HepG2 (cell line): ENCODE data around the gene ACSL3. TPM values are rescaled to one million over a fixed set of nuclear protein-coding genes. Genes with fewer than 3 reads are reported as not detected.
"Not testable (repeated sequence)": the region's sequence is repeated elsewhere in the genome, so short reads cannot be mapped to it uniquely, and the experiment has no call there.

ENCODE experiments used
- ATAC-seq: fragments of 200-7000 bp; cut with Tn5 transposase; 3 replicates; pipeline ENCODE4 v1.9.1; 2020; ENCODE audit warnings: mild to moderate bottlenecking, moderate library complexity
- BruUV-seq: library from RNA; stranded (reverse); fragments of 400-500 nt; replicated peaks from 2 replicates; lab custom pipeline; 2021; lab: Mats Ljungman, UMichigan
- CTCF ChIA-PET: fragments of 300-600 bp; formaldehyde crosslinking; extraction: SDS; loops from one replicate; lab custom pipeline; 2021; ENCODE audit warnings: low total read pairs, inconsistent platforms, low intra/inter-chr PET ratio; lab: Yijun Ruan, JAX
- POLR2A ChIA-PET: fragments of 350-600 bp; sonication (Branson Sonifier 250); formaldehyde crosslinking; loops from one replicate; lab custom pipeline; 2020; ENCODE audit warnings: antibody characterized with exemption, inconsistent platforms; lab: Yijun Ruan, JAX
- DNase-seq: peaks from one replicate; pipeline ENCODE4 v3.0.0-alpha.2; 2015; ENCODE audit warnings: low spot score
- FAIRE-seq: peaks from 3 replicates; lab custom pipeline; 2011; peaks lifted over from hg19 to GRCh38; lab: Jason Lieb, UNC
- H2AFZ ChIP-seq: one replicate; pipeline ENCODE4 v1.6.1; 2011; ENCODE audit warnings: low read length, inconsistent platforms
- H3K27ac ChIP-seq: fragments of 300-600 bp; 3 replicates; pipeline ENCODE4 v1.8.0; 2011; ENCODE audit warnings: mixed run types, mild to moderate bottlenecking, mixed read lengths, low read length, inconsistent platforms; ENCODE audit not compliant: insufficient read depth; ENCODE audit errors: extremely low read length
- H3K27me3 ChIP-seq, 2 experiments: fragments of 200-600 bp in 1 of 2; 2 replicates in 1 of 2; 3 replicates in 1 of 2; pipeline versions ENCODE4 v1.6.0 to v1.8.0; 2011; ENCODE audit warnings: low read length in 2 of 2, mild to moderate bottlenecking in 2 of 2, moderate library complexity in 2 of 2, inconsistent platforms in 1 of 2; ENCODE audit not compliant: insufficient read depth in 2 of 2, control insufficient read depth in 1 of 2
- H3K36me3 ChIP-seq, 2 experiments: fragments of 200-600 bp in 1 of 2; replicated peaks in 1 of 2; 2 replicates in 1 of 2; 3 replicates in 1 of 2; pipeline versions ENCODE4 v1.5.1 to v1.8.0; 2011; ENCODE audit warnings: low read length in 2 of 2, inconsistent platforms in 1 of 2; ENCODE audit not compliant: insufficient read depth in 2 of 2, control insufficient read depth in 1 of 2
- H3K4me1 ChIP-seq: 2 replicates; pipeline ENCODE4 v1.5.1; 2012; ENCODE audit warnings: low read length, inconsistent platforms; ENCODE audit not compliant: insufficient read depth
- H3K4me2 ChIP-seq: 2 replicates; pipeline ENCODE4 v1.6.0; 2011; ENCODE audit warnings: low read depth, low read length, inconsistent platforms
- H3K4me3 ChIP-seq, 3 experiments: fragments of 200-600 bp in 1 of 3; sonication (generic), shearing (Covaris generic) in 1 of 3; replicated peaks in 1 of 3; 2 replicates each; pipeline ENCODE4 v1.5.1; 2011 to 2016; ENCODE audit warnings: low read length in 3 of 3, inconsistent platforms in 2 of 3, low read depth in 2 of 3, mild to moderate bottlenecking in 2 of 3, control low read depth in 1 of 3, mixed read lengths in 1 of 3; ENCODE audit not compliant: insufficient read depth in 1 of 3
- H3K79me2 ChIP-seq: one replicate; pipeline ENCODE4 v1.6.1; 2011; ENCODE audit warnings: low read length, inconsistent platforms; ENCODE audit not compliant: insufficient read depth
- H3K9ac ChIP-seq: 2 replicates; pipeline ENCODE4 v1.6.0; 2011; ENCODE audit warnings: mild to moderate bottlenecking, low read depth, low read length, inconsistent platforms; ENCODE audit not compliant: insufficient read depth
- H3K9me3 ChIP-seq: 2 replicates; pipeline ENCODE4 v1.5.1; 2012; ENCODE audit warnings: mild to moderate bottlenecking, low read length
- H4K20me1 ChIP-seq: 2 replicates; pipeline ENCODE4 v1.6.0; 2011; ENCODE audit warnings: inconsistent platforms, mild to moderate bottlenecking, low read length, moderate library complexity; ENCODE audit not compliant: insufficient read depth
- CBX2 ChIP-seq, 2 experiments: fragments of 200-600 bp in 1 of 2; sonication (generic); formaldehyde crosslinking in 1 of 2; IDR thresholded peaks; 2 replicates each; pipeline versions ENCODE4 v1.7.0 to v1.8.1; 2018 to 2022; ENCODE audit warnings: low read depth in 2 of 2, low read length in 1 of 2, mild to moderate bottlenecking in 1 of 2, missing genetic modification reagents in 1 of 2
- CENPT ChIP-seq: sonication (generic); formaldehyde crosslinking; IDR thresholded peaks from 2 replicates; pipeline ENCODE4 v1.8.0; 2022; ENCODE audit warnings: low read depth, mild to moderate bottlenecking, moderate library complexity, missing genetic modification reagents
- DBP ChIP-seq: sonication (generic); formaldehyde crosslinking; IDR thresholded peaks from 2 replicates; pipeline ENCODE4 v1.4.0; 2020; ENCODE audit warnings: missing genetic modification reagents; ENCODE audit errors: not compliant biosample characterization
- ERF ChIP-seq: IDR thresholded peaks from 2 replicates; pipeline ENCODE4 v1.6.1; 2018; ENCODE audit warnings: missing biosample characterization, missing genetic modification reagents
- KLF9 ChIP-seq: IDR thresholded peaks from 2 replicates; pipeline ENCODE4 v1.6.1; 2016; ENCODE audit warnings: low read depth
- MZF1 ChIP-seq: sonication (generic); formaldehyde crosslinking; IDR thresholded peaks from 2 replicates; pipeline ENCODE4 v1.8.1; 2023; ENCODE audit warnings: mild to moderate bottlenecking, missing genetic modification reagents, borderline replicate concordance
- RCOR2 ChIP-seq: IDR thresholded peaks from 2 replicates; pipeline ENCODE4 v1.6.1; 2016; ENCODE audit warnings: missing biosample characterization, missing genetic modification reagents
- RXRA ChIP-seq: sonication (generic); formaldehyde crosslinking; IDR thresholded peaks from 2 replicates; pipeline ENCODE4 v1.5.1; 2020; ENCODE audit warnings: missing genetic modification reagents
- ZEB1 ChIP-seq: IDR thresholded peaks from 2 replicates; pipeline ENCODE4 v1.6.1; 2012; ENCODE audit warnings: mild to moderate bottlenecking, low read depth, inconsistent platforms; ENCODE audit not compliant: insufficient replicate concordance
- ZNF124 ChIP-seq: sonication (generic); formaldehyde crosslinking; IDR thresholded peaks from 2 replicates; pipeline ENCODE4 v1.4.0; 2020; ENCODE audit warnings: missing genetic modification reagents
- ZNF33A ChIP-seq: sonication (generic); formaldehyde crosslinking; IDR thresholded peaks from 2 replicates; pipeline ENCODE4 v1.5.1; 2020; ENCODE audit warnings: missing genetic modification reagents, mild to moderate bottlenecking, moderate library complexity, borderline replicate concordance
- ZNF484 ChIP-seq: sonication (generic); formaldehyde crosslinking; IDR thresholded peaks from 2 replicates; pipeline ENCODE4 v1.5.1; 2020; ENCODE audit warnings: mild to moderate bottlenecking, low read depth, missing genetic modification reagents, borderline replicate concordance
- ZNF543 ChIP-seq: sonication (generic); formaldehyde crosslinking; IDR thresholded peaks from 2 replicates; pipeline ENCODE4 v1.4.0; 2020; ENCODE audit warnings: mild to moderate bottlenecking, missing genetic modification reagents
- ZNF619 ChIP-seq: sonication (generic); formaldehyde crosslinking; IDR thresholded peaks from 2 replicates; pipeline ENCODE4 v1.4.0; 2020; ENCODE audit warnings: mild to moderate bottlenecking, missing genetic modification reagents
- ZNF740 ChIP-seq: sonication (generic); formaldehyde crosslinking; IDR thresholded peaks from 2 replicates; pipeline ENCODE4 v1.4.0; 2020; ENCODE audit warnings: missing genetic modification reagents
- ZNF883 ChIP-seq: sonication (generic); formaldehyde crosslinking; IDR thresholded peaks from 2 replicates; pipeline ENCODE4 v1.5.1; 2020; ENCODE audit warnings: mild to moderate bottlenecking, missing genetic modification reagents; ENCODE audit errors: not compliant biosample characterization
- ZSCAN29 ChIP-seq: sonication (generic); formaldehyde crosslinking; conservative IDR thresholded peaks from 2 replicates; pipeline ENCODE4 v1.4.0; 2020; ENCODE audit warnings: mild to moderate bottlenecking, missing genetic modification reagents
- WGBS: methylation state at CpG from one replicate; pipeline ENCODE4 v1.1.6; 2017; ENCODE audit warnings: low lambda C conversion rate; 5-methylcytosine and 5-hydroxymethylcytosine counted together
- in situ Hi-C: cut with HindIII; loops from 2 replicates; pipeline ENCODE4 v1.10.0; 2017; ENCODE audit warnings: low pct_unique_long_range_greater_than_20kb; ENCODE audit not compliant: extremely low pct_ligation_motif_present
- intact Hi-C: fragments of 100-400 bp; cut with micrococcal nuclease; formaldehyde crosslinking; loops from one replicate; pipeline ENCODE4 v1.10.0; 2022; ENCODE audit not compliant: unreplicated experiment
- polyA plus RNA-seq, 8 experiments: library from polyadenylated mRNA; depleted of rRNA in 3 of 8; stranded (reverse) in 7 of 8; unstranded in 1 of 8; fragments of >200 nt; fragmentation: Illumina TruSeq in 4 of 8; extraction: Trizol in 4 of 8; gene quantifications; 2 replicates each; pipeline versions ENCODE4 v1.2.1 to v1.2.3, GENCODE V29; 2011 to 2016; ENCODE audit warnings: low read depth in 4 of 8, missing spikeins in 1 of 8, mixed read lengths in 1 of 8; ENCODE audit not compliant: insufficient read depth in 1 of 8
- total RNA-seq, 5 experiments: library from RNA; depleted of rRNA; stranded (reverse); fragments of >200 nt; fragmentation: Illumina TruSeq; extraction: Trizol; gene quantifications; 2 replicates each; pipeline ENCODE4 v1.2.3, GENCODE V29; 2016; ENCODE audit warnings: low read depth in 1 of 5

Gene ACSL3
- total and polyA plus RNA-seq, 2 of the 13 experiments (the other 11 are each of a cell fraction or from before 2014, with no cell fraction given), result 305 to 365 TPM

- TF ChIP-seq ZNF33A, result no peak
- no peak for TF ChIP-seq DBP (CRISPR knock-in tag)
- no peak for TF ChIP-seq MZF1 (CRISPR knock-in tag)
- TF ChIP-seq ZSCAN29, result no peak
- TF ChIP-seq ZNF883, result no peak
These were observed 122.1 kb downstream of the ACSL3 start (continued) for GRCh38 chr2:222982909-222983265.

- no peak for FAIRE-seq
- intact Hi-C loops, result no loop called here
- CTCF ChIA-PET, result no interaction called here
These were observed 124.1 kb downstream of the ACSL3 start for GRCh38 chr2:222984908-222985307.

GRCh38 chr2:222989431-222989830, 128.6 kb downstream of the ACSL3 start:
- no peak for FAIRE-seq

More at GRCh38 chr2:222984908-222985307, 124.1 kb downstream of the ACSL3 start:
- no peak for ATAC-seq
- 10% methylated on average over 2 of the region's 2 CpGs for WGBS
- H3K4me2 ChIP-seq, result no peak overlapping the region
- H3K36me3 ChIP-seq, result no peaks in the 10 kb centered on the region
- H2AFZ ChIP-seq, result no peak overlapping the region
- H3K4me3 ChIP-seq, result no peak overlapping the region
- POLR2A ChIA-PET, result no interaction called here
- in situ Hi-C loops, result no loop called here
- DNase-seq, result no peak
- no TSS peak for BruUV-seq
- peaks cover 9% of the 10 kb centered on the region; the same call in 1 of the 2 replicates for H3K4me1 ChIP-seq
- no peaks in the 10 kb centered on the region for H3K9me3 ChIP-seq
- H3K79me2 ChIP-seq, result no peaks in the 10 kb centered on the region
- no peak for TF ChIP-seq RCOR2 (CRISPR knock-in tag)
- H3K27ac ChIP-seq, result no peak overlapping the region
- no peak overlapping the region for H3K9ac ChIP-seq
- H3K27me3 ChIP-seq, result peaks cover 0 to 6% of the 10 kb centered on the region in 2 experiments; a peak in 2 of 5 replicates
- no peaks in the 10 kb centered on the region for H4K20me1 ChIP-seq

GRCh38 chr2:222990206-222990605, 129.4 kb downstream of the ACSL3 start:
- in situ Hi-C loops, H3K9ac ChIP-seq, H3K27me3 ChIP-seq, DNase-seq, H3K4me3 ChIP-seq, ATAC-seq, CTCF ChIA-PET, H3K36me3 ChIP-seq, H4K20me1 ChIP-seq, POLR2A ChIA-PET, H3K79me2 ChIP-seq, BruUV-seq, H2AFZ ChIP-seq, FAIRE-seq, H3K27ac ChIP-seq, H3K4me1 ChIP-seq, H3K4me2 ChIP-seq, H3K9me3 ChIP-seq, intact Hi-C loops: not testable (repeated sequence)
- 1% methylated on average over 4 of the region's 4 CpGs for WGBS

More at GRCh38 chr2:222989431-222989830, 128.6 kb downstream of the ACSL3 start:
- no peaks in the 10 kb centered on the region for H3K9me3 ChIP-seq
- ChIA-PET CTCF (no interaction called here), POLR2A (no interaction called here)
- no peak overlapping the region for H3K4me2 ChIP-seq
- no peak overlapping the region for H3K4me3 ChIP-seq
- no peaks in the 10 kb centered on the region for H4K20me1 ChIP-seq
- H3K27ac ChIP-seq, result no peak overlapping the region
- BruUV-seq, result no TSS peak
- no peak for ATAC-seq
- intact Hi-C loops (no loop called here), in situ Hi-C loops (no loop called here)
- no peaks in the 10 kb centered on the region for H3K4me1 ChIP-seq
- H3K36me3 ChIP-seq, result no peaks in the 10 kb centered on the region
- no peak overlapping the region for H3K9ac ChIP-seq
- DNase-seq, result no peak
- H2AFZ ChIP-seq, result no peak overlapping the region
- H3K27me3 ChIP-seq, result 0 out of 5 replicates have a peak, but pooled peaks cover 0 to 4% of the 10 kb centered on the region in 2 experiments
- TF ChIP-seq ZEB1 (no peak), CBX2 (IDR thresholded peaks at IDR 0.05; ENCODE audit: low read depth, low read length) (no peak), CBX2 (CRISPR knock-in tag; IDR thresholded peaks at IDR 0.05; ENCODE audit: low read depth) (no peak), CENPT (CRISPR knock-in tag) (no peak), ZNF740 (CRISPR knock-in tag) (no peak), ZNF484 (no peak), RXRA (CRISPR knock-in tag) (no peak), ZNF619 (CRISPR knock-in tag) (no peak), ERF (no peak), ZNF543 (CRISPR knock-in tag) (no peak), ZNF124 (CRISPR knock-in tag) (no peak), KLF9 (CRISPR knock-in tag) (no peak)
- no peaks in the 10 kb centered on the region for H3K79me2 ChIP-seq
